GM23338 (cell line): Measurements from ENCODE around the gene CBFA2T3. TPM values are rescaled to one million over a fixed set of nuclear protein-coding genes. Genes with fewer than 3 reads are reported as not detected.

Experiments used
- ATAC-seq: fragments of 200-7000 bp; cut with Tn5 transposase; 3 replicates; pipeline ENCODE4 v1.9.1; 2020
- DNase-seq: peaks from one replicate; pipeline ENCODE4 v3.0.0-alpha.2; 2015; ENCODE audit warnings: low spot score
- H2AFZ ChIP-seq: fragments of 200-600 bp; sonication (generic); 2 replicates; pipeline ENCODE4 v1.8.0; 2016; ENCODE audit warnings: antibody characterized with exemption, mild to moderate bottlenecking, moderate library complexity
- H3F3A ChIP-seq: fragments of 200-600 bp; sonication (generic); replicated peaks from 2 replicates; pipeline ENCODE4 v1.8.0; 2017; ENCODE audit warnings: antibody characterized with exemption, mixed run types, low read depth
- H3K27ac ChIP-seq: fragments of 200-600 bp; sonication (generic); 2 replicates; pipeline ENCODE4 v1.6.1; 2016; ENCODE audit warnings: low read depth
- H3K27me3 ChIP-seq: fragments of 200-600 bp; sonication (generic); 2 replicates; pipeline ENCODE4 v1.8.0; 2016; ENCODE audit warnings: mild to moderate bottlenecking, mixed run types, moderate library complexity; ENCODE audit not compliant: insufficient read depth
- H3K36me3 ChIP-seq: fragments of 200-600 bp; sonication (generic); 2 replicates; pipeline ENCODE4 v1.8.0; 2016; ENCODE audit warnings: mild to moderate bottlenecking; ENCODE audit not compliant: insufficient read depth
- H3K4me1 ChIP-seq: fragments of 200-600 bp; sonication (generic); 2 replicates; pipeline ENCODE4 v1.8.0; 2016; ENCODE audit warnings: mild to moderate bottlenecking, moderate library complexity; ENCODE audit not compliant: insufficient read depth
- H3K4me2 ChIP-seq: fragments of 200-600 bp; sonication (generic); 2 replicates; pipeline ENCODE4 v1.7.1; 2017; ENCODE audit warnings: mixed run types
- H3K4me3 ChIP-seq: fragments of 200-600 bp; sonication (generic); 2 replicates; pipeline ENCODE4 v1.6.1; 2016; ENCODE audit warnings: mixed run types
- H3K79me2 ChIP-seq: fragments of 200-600 bp; sonication (generic); replicated peaks from 2 replicates; pipeline ENCODE4 v1.8.0; 2017; ENCODE audit warnings: mild to moderate bottlenecking; ENCODE audit not compliant: insufficient read depth
- H3K9me2 ChIP-seq: fragments of 200-600 bp; sonication (generic); 2 replicates; pipeline ENCODE4 v1.8.0; 2017; ENCODE audit not compliant: insufficient read depth
- H4K20me1 ChIP-seq: fragments of 200-600 bp; sonication (generic); replicated peaks from 2 replicates; pipeline ENCODE4 v1.8.0; 2017; ENCODE audit warnings: mild to moderate bottlenecking; ENCODE audit not compliant: insufficient read depth
- H3K27ac Mint-ChIP-seq: 2 replicates; pipeline ENCODE4 v1.8.0; 2020; ENCODE audit warnings: inconsistent platforms, mild to moderate bottlenecking, moderate library complexity, mixed read lengths
- H3K27me3 Mint-ChIP-seq: 3 replicates; pipeline ENCODE4 v1.8.0; 2022; ENCODE audit warnings: low read depth, mild to moderate bottlenecking, moderate library complexity, mixed read lengths, inconsistent platforms; ENCODE audit not compliant: insufficient read depth, poor library complexity
- H3K36me3 Mint-ChIP-seq: 3 replicates; pipeline ENCODE4 v1.8.0; 2021; ENCODE audit warnings: low read depth, mild to moderate bottlenecking, inconsistent platforms, moderate library complexity, mixed read lengths
- H3K4me1 Mint-ChIP-seq: 3 replicates; pipeline ENCODE4 v1.8.0; 2020; ENCODE audit warnings: mild to moderate bottlenecking, inconsistent platforms, mixed read lengths
- H3K4me3 Mint-ChIP-seq: 3 replicates; pipeline ENCODE4 v1.8.0; 2021; ENCODE audit warnings: moderate library complexity, mild to moderate bottlenecking, inconsistent platforms, mixed read lengths
- H3K9me3 Mint-ChIP-seq: 3 replicates; pipeline ENCODE4 v1.8.0; 2020; ENCODE audit warnings: moderate library complexity, mild to moderate bottlenecking, inconsistent platforms, mixed read lengths
- CREB1 ChIP-seq: fragments of 250-450 bp; sonication (Bioruptor Pico); IDR thresholded peaks from 2 replicates; pipeline ENCODE4 v1.5.0; 2020; ENCODE audit warnings: low read depth, mild to moderate bottlenecking, moderate library complexity
- CTCF ChIP-seq, 2 experiments: fragments of 200-600 bp in 1 of 2; sonication (generic) in 1 of 2; conservative IDR thresholded peaks; 2 replicates each; pipeline versions ENCODE4 v1.5.1 to v1.6.1; 2016 to 2017; ENCODE audit warnings: antibody characterized with exemption in 2 of 2, low read depth in 2 of 2, mild to moderate bottlenecking in 2 of 2, moderate library complexity in 1 of 2
- EZH2 ChIP-seq: fragments of 200-600 bp; sonication (generic); IDR thresholded peaks from one replicate; pipeline ENCODE4 v1.8.0; 2017; ENCODE audit warnings: antibody characterized with exemption, mild to moderate bottlenecking, low read depth; ENCODE audit not compliant: unreplicated experiment
- EZH2phosphoT487 ChIP-seq: fragments of 200-600 bp; sonication (generic); IDR thresholded peaks from one replicate; pipeline ENCODE4 v1.8.1; 2018; ENCODE audit warnings: antibody characterized with exemption; ENCODE audit not compliant: unreplicated experiment
- JUNB ChIP-seq: IDR thresholded peaks from one replicate; pipeline ENCODE4 v1.6.1; 2016; ENCODE audit warnings: antibody characterized with exemption; ENCODE audit not compliant: unreplicated experiment
- NANOG ChIP-seq: IDR thresholded peaks from 2 replicates; pipeline ENCODE4 v1.6.1; 2016; ENCODE audit warnings: antibody characterized with exemption, borderline replicate concordance
- POLR2AphosphoS5 ChIP-seq: IDR thresholded peaks from 2 replicates; pipeline ENCODE4 v1.6.1; 2016; ENCODE audit warnings: antibody characterized with exemption, low read depth
- REST ChIP-seq: IDR thresholded peaks from one replicate; pipeline ENCODE4 v1.6.1; 2018; ENCODE audit warnings: antibody characterized with exemption; ENCODE audit not compliant: unreplicated experiment
- STAT1 ChIP-seq: IDR thresholded peaks from one replicate; pipeline ENCODE4 v1.6.1; 2016; ENCODE audit warnings: antibody characterized with exemption; ENCODE audit not compliant: unreplicated experiment
- ZNF114 ChIP-seq: fragments of 250-450 bp; sonication (Bioruptor Pico); IDR thresholded peaks from 2 replicates; pipeline ENCODE4 v1.5.0; 2020; ENCODE audit warnings: mild to moderate bottlenecking, moderate library complexity
- ZNF331 ChIP-seq: fragments of 250-450 bp; sonication (Bioruptor Pico); IDR thresholded peaks from 2 replicates; pipeline ENCODE4 v1.5.0; 2020; ENCODE audit warnings: low read depth, mild to moderate bottlenecking, moderate library complexity
- polyA plus RNA-seq: library from polyadenylated mRNA; unstranded; fragments of >200 nt; fragmentation: Nextera tagmentation; extraction: Ambion mirVana; gene quantifications from 2 replicates; pipeline ENCODE4 v1.2.1, GENCODE V29; 2016
- total RNA-seq: library from RNA; depleted of rRNA; stranded (reverse); fragments of >200 nt; shearing (Covaris generic); gene quantifications from 2 replicates; pipeline ENCODE4 v1.2.3, GENCODE V29; 2014
- TF ChIP-seq, protein P1 (sequence below): IDR thresholded peaks from 2 replicates; pipeline ENCODE4 v1.6.1; 2016; ENCODE audit warnings: antibody characterized with exemption

CBFA2T3 gene
- total and polyA plus RNA-seq, 2 experiments from 2014 or later = 0.87 to 1.5 TPM

GRCh38 chr16:88839026-88839529 lies 137.9 kb downstream of the CBFA2T3 start:
- H3K4me1 Mint-ChIP-seq = no peaks in the 10 kb centered on the region
- Histone ChIP-seq H3K27ac (no peak overlapping the region), H3K27me3 (no peaks in the 10 kb centered on the region), H3F3A (no peaks in the 10 kb centered on the region), H3K36me3 (no peaks in the 10 kb centered on the region; the same call in 1 of the 2 replicates), H4K20me1 (no peaks in the 10 kb centered on the region), H2AFZ (no peak overlapping the region), H3K4me3 (no peak overlapping the region), H3K9me2 (no peaks in the 10 kb centered on the region), H3K79me2 (no peaks in the 10 kb centered on the region), H3K4me2 (no peak overlapping the region), H3K4me1 (no peaks in the 10 kb centered on the region)
- H3K27me3 Mint-ChIP-seq = peaks cover 14% of the 10 kb centered on the region
- peaks cover 11% of the 10 kb centered on the region for H3K36me3 Mint-ChIP-seq
- ATAC-seq = no peak
- TF ChIP-seq NANOG (no peak), POLR2AphosphoS5 (no peak), CTCF (conservative IDR thresholded peaks at IDR 0.05; ENCODE audit: low read depth in 2 of 2) (peak in 1 of 2 experiments; percentile 35; a peak in 2 of 4 replicates)
- H3K4me3 Mint-ChIP-seq = no peak overlapping the region
- H3K27ac Mint-ChIP-seq = no peak overlapping the region
- no peaks in the 10 kb centered on the region for H3K9me3 Mint-ChIP-seq
- no peak for DNase-seq

- no peaks in the 10 kb centered on the region for H4K20me1 ChIP-seq
- no peaks in the 10 kb centered on the region for H3K9me2 ChIP-seq
- no peak overlapping the region for H2AFZ ChIP-seq
- ATAC-seq (no peak), DNase-seq (no peak)
- no peaks in the 10 kb centered on the region for H3K27me3 ChIP-seq
- H3K9me3 Mint-ChIP-seq = no peaks in the 10 kb centered on the region
- no peaks in the 10 kb centered on the region for H3F3A ChIP-seq
- no peaks in the 10 kb centered on the region for H3K4me1 ChIP-seq
- no peak overlapping the region for H3K4me3 Mint-ChIP-seq
- H3K79me2 ChIP-seq = no peaks in the 10 kb centered on the region
- no peak overlapping the region for H3K4me2 ChIP-seq
- no peaks in the 10 kb centered on the region; the same call in 1 of the 2 replicates for H3K36me3 ChIP-seq
- H3K4me3 ChIP-seq = no peak overlapping the region
- H3K27me3 Mint-ChIP-seq = peaks cover 12% of the 10 kb centered on the region
- no peaks in the 10 kb centered on the region for H3K4me1 Mint-ChIP-seq
- peaks cover 11% of the 10 kb centered on the region for H3K36me3 Mint-ChIP-seq
- no peak overlapping the region for H3K27ac ChIP-seq
- no peak overlapping the region for H3K27ac Mint-ChIP-seq
- TF ChIP-seq ZNF114 (CRISPR knock-in tag) = no peak
- no peak for TF ChIP-seq REST
- no peak for TF ChIP-seq STAT1
- no peak for TF ChIP-seq EZH2phosphoT487
- TF ChIP-seq, protein P1, sequence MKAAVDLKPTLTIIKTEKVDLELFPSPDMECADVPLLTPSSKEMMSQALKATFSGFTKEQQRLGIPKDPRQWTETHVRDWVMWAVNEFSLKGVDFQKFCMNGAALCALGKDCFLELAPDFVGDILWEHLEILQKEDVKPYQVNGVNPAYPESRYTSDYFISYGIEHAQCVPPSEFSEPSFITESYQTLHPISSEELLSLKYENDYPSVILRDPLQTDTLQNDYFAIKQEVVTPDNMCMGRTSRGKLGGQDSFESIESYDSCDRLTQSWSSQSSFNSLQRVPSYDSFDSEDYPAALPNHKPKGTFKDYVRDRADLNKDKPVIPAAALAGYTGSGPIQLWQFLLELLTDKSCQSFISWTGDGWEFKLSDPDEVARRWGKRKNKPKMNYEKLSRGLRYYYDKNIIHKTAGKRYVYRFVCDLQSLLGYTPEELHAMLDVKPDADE = no peak
- TF ChIP-seq EZH2 = no peak
- no peak for TF ChIP-seq CREB1 (CRISPR knock-in tag)
- no peak for TF ChIP-seq POLR2AphosphoS5
- TF ChIP-seq ZNF331 (CRISPR knock-in tag) = no peak
- TF ChIP-seq JUNB = no peak
- TF ChIP-seq CTCF (conservative IDR thresholded peaks at IDR 0.05; ENCODE audit: low read depth in 2 of 2) = no peak
Measured at GRCh38 chr16:88838566-88838965, 138.4 kb downstream of the CBFA2T3 start.
